ENCODE measurements around the gene ZFPM1.

DNA sequence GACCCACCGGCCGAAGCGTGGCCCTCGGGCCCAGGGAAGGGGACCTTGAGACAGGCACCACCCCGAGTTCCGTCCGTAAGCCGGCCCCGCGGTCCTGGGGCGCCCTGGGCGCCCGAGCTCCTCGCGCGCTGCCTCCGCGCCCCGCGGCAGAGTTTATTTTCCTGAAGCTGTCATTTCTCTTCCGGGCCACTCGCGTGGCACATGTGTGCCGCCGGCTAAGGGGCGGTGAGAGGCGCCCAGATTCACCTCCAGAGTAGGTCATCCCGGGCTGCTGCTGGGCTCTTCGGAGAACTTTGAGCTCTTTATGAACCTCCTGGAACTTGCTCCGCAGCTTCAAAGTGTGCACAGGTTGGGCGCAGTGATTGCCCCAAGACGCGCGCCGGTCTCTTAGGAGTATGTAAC is 117.6 kb downstream of the ZFPM1 start:
- TF ChIP-seq POLR2AphosphoS5 (IDR thresholded peaks at IDR 0.05): no peak
- TF ChIP-seq POLR2A (IDR thresholded peaks at IDR 0.05): no peak
